K562 (cell line): ENCODE results near the gene PPP1R1C. TPM values are rescaled to one million over a fixed set of nuclear protein-coding genes. Genes with fewer than 3 reads are reported as not detected.

Source experiments
- ATAC-seq: fragments of 200-7000 bp; cut with Tn5 transposase; 3 replicates; pipeline ENCODE4 v1.9.1; 2020; ENCODE audit warnings: moderate library complexity
- BruUV-seq: library from RNA; stranded (reverse); fragments of 400-500 nt; replicated peaks from 2 replicates; lab custom pipeline; 2021; lab: Mats Ljungman, UMichigan
- CTCF ChIA-PET: fragments of 300-600 bp; formaldehyde crosslinking; extraction: SDS; loops from one replicate; lab custom pipeline; 2021; ENCODE audit warnings: low intra/inter-chr PET ratio; lab: Yijun Ruan, JAX
- POLR2A ChIA-PET: fragments of 300-600, 350-650 bp; sonication (Branson Sonifier 250); formaldehyde crosslinking; extraction: SDS; loops from one replicate; lab custom pipeline; 2021; ENCODE audit warnings: antibody characterized with exemption, inconsistent platforms; lab: Yijun Ruan, JAX
- DNase-seq, 4 experiments: peaks; one replicate each; pipeline versions ENCODE4 v3.0.0 to v3.0.0-alpha.2; 2011 to 2018; ENCODE audit warnings: low spot score in 3 of 4, mixed read lengths in 3 of 4; ENCODE audit errors: extremely low read depth in 1 of 4
- FAIRE-seq: peaks from 2 replicates; lab custom pipeline; 2011; peaks lifted over from hg19 to GRCh38; lab: Jason Lieb, UNC
- H2AFZ ChIP-seq: 2 replicates; pipeline ENCODE4 v1.6.0; 2011; ENCODE audit warnings: low read depth, low read length, control low read depth, inconsistent platforms
- H3K27ac ChIP-seq: fragments of 200-600 bp; 3 replicates; pipeline ENCODE4 v1.8.0; 2011; ENCODE audit warnings: low read depth, mild to moderate bottlenecking, control low read depth, inconsistent platforms, low read length, moderate library complexity, mixed read lengths; ENCODE audit errors: extremely low read depth
- H3K27me3 ChIP-seq, 2 experiments: fragments of 300-600 bp in 1 of 2; 2 replicates in 1 of 2; 3 replicates in 1 of 2; pipeline versions ENCODE4 v1.6.0 to v1.8.0; 2011; ENCODE audit warnings: inconsistent platforms in 2 of 2, low read length in 2 of 2, mild to moderate bottlenecking in 1 of 2, mixed read lengths in 1 of 2, moderate library complexity in 1 of 2; ENCODE audit not compliant: control insufficient read depth in 2 of 2, insufficient read depth in 2 of 2
- H3K36me3 ChIP-seq: fragments of 300-600 bp; 3 replicates; pipeline ENCODE4 v1.8.0; 2011; ENCODE audit warnings: mild to moderate bottlenecking, low read length, inconsistent platforms; ENCODE audit not compliant: control insufficient read depth, insufficient read depth
- H3K4me1 ChIP-seq, 2 experiments: fragments of 200-600 bp in 1 of 2; replicated peaks in 1 of 2; 2 replicates in 1 of 2; 3 replicates in 1 of 2; pipeline versions ENCODE4 v1.5.1 to v1.8.0; 2011; ENCODE audit warnings: inconsistent platforms in 2 of 2, low read length in 2 of 2, mild to moderate bottlenecking in 1 of 2, mixed read lengths in 1 of 2, moderate library complexity in 1 of 2; ENCODE audit not compliant: control insufficient read depth in 2 of 2, insufficient read depth in 2 of 2
- H3K4me2 ChIP-seq: 2 replicates; pipeline ENCODE4 v1.6.1; 2011; ENCODE audit warnings: low read length, control low read depth, inconsistent platforms, mixed read lengths; ENCODE audit not compliant: insufficient read depth
- H3K4me3 ChIP-seq: fragments of 200-600 bp; sonication (generic), shearing (Covaris generic); 2 replicates; pipeline ENCODE4 v1.5.1; 2016; ENCODE audit warnings: control low read depth, inconsistent platforms
- H3K79me2 ChIP-seq: fragments of 200-600 bp; 3 replicates; pipeline ENCODE4 v1.8.0; 2011; ENCODE audit warnings: low read length, inconsistent platforms; ENCODE audit not compliant: control insufficient read depth, insufficient read depth
- H3K9ac ChIP-seq, 2 experiments: 2 replicates each; pipeline versions ENCODE4 v1.6.0 to v1.6.1; 2011; ENCODE audit warnings: low read depth in 2 of 2, low read length in 2 of 2, control low read depth in 1 of 2, inconsistent platforms in 1 of 2, mild to moderate bottlenecking in 1 of 2, mixed read lengths in 1 of 2; ENCODE audit not compliant: insufficient read depth in 1 of 2
- H3K9me1 ChIP-seq: one replicate; pipeline ENCODE4 v1.6.0; 2011; ENCODE audit warnings: inconsistent platforms, mild to moderate bottlenecking, low read length, moderate library complexity; ENCODE audit not compliant: control insufficient read depth, insufficient read depth
- H3K9me3 ChIP-seq: replicated peaks from 2 replicates; pipeline ENCODE4 v1.5.1; 2011; ENCODE audit warnings: low read depth, low read length, inconsistent platforms; ENCODE audit not compliant: control insufficient read depth, insufficient read depth
- H4K20me1 ChIP-seq: replicated peaks from 2 replicates; pipeline ENCODE4 v1.6.1; 2011; ENCODE audit warnings: low read length, inconsistent platforms, mixed read lengths; ENCODE audit not compliant: control insufficient read depth, insufficient read depth
- ASH1L ChIP-seq: fragments of 450-650 bp; IDR thresholded peaks from 2 replicates; pipeline ENCODE4 v1.6.1; 2018; ENCODE audit warnings: borderline replicate concordance, mild to moderate bottlenecking, low read depth; ENCODE audit not compliant: partially characterized antibody
- BCOR ChIP-seq: fragments of 450-650 bp; IDR thresholded peaks from 2 replicates; pipeline ENCODE4 v1.6.1; 2016
- DPF2 ChIP-seq: fragments of 450-650 bp; IDR thresholded peaks from 2 replicates; pipeline ENCODE4 v1.6.1; 2016
- KAT7 ChIP-seq: sonication (generic); formaldehyde crosslinking; IDR thresholded peaks from 2 replicates; pipeline ENCODE4 v1.8.0; 2022; ENCODE audit warnings: missing genetic modification reagents, mild to moderate bottlenecking, borderline replicate concordance
- NFIC ChIP-seq: fragments of 450-650 bp; IDR thresholded peaks from 2 replicates; pipeline ENCODE4 v1.6.1; 2017; ENCODE audit warnings: mild to moderate bottlenecking, inconsistent platforms
- NR1H2 ChIP-seq: sonication (generic); formaldehyde crosslinking; IDR thresholded peaks from 2 replicates; pipeline ENCODE4 v1.4.0; 2020; ENCODE audit warnings: mild to moderate bottlenecking, missing genetic modification reagents
- RBFOX2 ChIP-seq: fragments of 200-400 bp; formaldehyde crosslinking; IDR thresholded peaks from 2 replicates; pipeline ENCODE4 v1.6.1; 2017; ENCODE audit warnings: low read depth, mild to moderate bottlenecking, low read length, moderate library complexity
- ZNF175 ChIP-seq: fragments of 200-800 bp; sonication (Bioruptor generic); IDR thresholded peaks from 2 replicates; pipeline ENCODE4 v1.6.1; 2016; ENCODE audit warnings: low read depth, mild to moderate bottlenecking, missing genetic modification characterization, missing compliant biosample characterization
- ZNF668 ChIP-seq: fragments of 250-450 bp; sonication (Bioruptor Pico); IDR thresholded peaks from 2 replicates; pipeline ENCODE4 v1.8.0; 2022; ENCODE audit warnings: mild to moderate bottlenecking, inconsistent platforms
- WGBS: fragments of 100-300 bp; shearing (Covaris generic); methylation state at CpG from one replicate; pipeline ENCODE4 v1.1.6; 2016; ENCODE audit warnings: low coverage, mixed read lengths; ENCODE audit not compliant: insufficient coverage; ENCODE audit errors: missing lambda C conversion rate; 5-methylcytosine and 5-hydroxymethylcytosine counted together
- in situ Hi-C: fragments of 300-500 bp; cut with MboI; formaldehyde crosslinking; loops from 4 replicates; pipeline ENCODE4 v1.15.0; 2018; ENCODE audit warnings: inconsistent platforms, mixed read lengths
- intact Hi-C: fragments of 100-400 bp; cut with micrococcal nuclease; formaldehyde crosslinking; loops from 2 replicates; pipeline ENCODE4 v1.14.2; 2022
- polyA plus RNA-seq, 8 experiments: library from polyadenylated mRNA; depleted of rRNA in 4 of 8; stranded (reverse) in 5 of 8; unstranded in 3 of 8; fragments of >200 nt; fragmentation: Nextera tagmentation in 2 of 8; fragmentation: Illumina TruSeq in 1 of 8; extraction: Ambion mirVana in 2 of 8; extraction: Trizol in 1 of 8; gene quantifications; 2 replicates each; pipeline versions ENCODE4 v1.2.1 to v1.2.3, GENCODE V29; 2011 to 2014; ENCODE audit warnings: inconsistent platforms in 1 of 8, missing spikeins in 1 of 8
- total RNA-seq, 7 experiments: library from RNA; depleted of rRNA in 6 of 7; stranded (reverse); fragments of >200 nt in 6 of 7; fragmentation: Illumina TruSeq in 2 of 7; extraction: Trizol in 2 of 7; gene quantifications; 2 replicates each; pipeline versions ENCODE4 v1.2.1 to v1.2.3, GENCODE V29; 2011 to 2021; ENCODE audit warnings: low replicate concordance in 1 of 7
- TF ChIP-seq, protein P1 (sequence below): fragments of 250-450 bp; sonication (Bioruptor Pico); IDR thresholded peaks from 2 replicates; pipeline ENCODE4 v1.8.0; 2022; ENCODE audit warnings: inconsistent platforms

The PPP1R1C gene
- total and polyA plus RNA-seq, 9 of the 15 experiments (the other 6 are each of a cell fraction or from before 2014, with no cell fraction given): 0.09 to 0.64 (median 0.40) TPM; not detected in 2

DNA sequence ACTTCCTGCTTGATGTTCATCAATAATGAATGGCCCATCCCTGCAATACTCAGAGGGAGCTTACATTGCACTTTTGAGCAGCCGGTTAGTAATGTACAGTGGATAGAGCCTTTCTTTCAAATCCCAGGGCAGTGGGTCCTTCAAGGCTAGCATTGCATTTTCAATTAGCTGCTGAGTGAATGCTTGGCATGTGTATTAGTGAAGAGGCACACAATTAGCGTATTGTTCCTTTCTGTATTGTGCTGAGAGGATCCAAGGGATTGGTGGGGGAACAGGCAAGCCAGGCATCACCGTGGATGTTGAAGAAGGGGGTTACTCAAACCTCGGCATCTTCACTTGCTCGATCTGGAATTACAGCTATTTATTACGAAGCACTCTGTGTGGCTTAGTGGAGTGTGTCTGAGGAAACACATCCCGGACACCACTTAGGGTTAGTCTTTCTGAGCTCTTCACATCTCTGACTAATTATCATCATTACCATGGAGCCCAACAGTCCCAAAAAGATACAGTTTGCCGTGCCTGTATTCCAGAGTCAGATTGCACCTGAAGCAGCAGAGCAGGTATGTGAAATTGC lies at the start of gene PPP1R1C (continued):
- no peak for TF ChIP-seq ZNF175 (CRISPR knock-in tag)
- TF ChIP-seq, all 486 proteins: peak for 0

DNA sequence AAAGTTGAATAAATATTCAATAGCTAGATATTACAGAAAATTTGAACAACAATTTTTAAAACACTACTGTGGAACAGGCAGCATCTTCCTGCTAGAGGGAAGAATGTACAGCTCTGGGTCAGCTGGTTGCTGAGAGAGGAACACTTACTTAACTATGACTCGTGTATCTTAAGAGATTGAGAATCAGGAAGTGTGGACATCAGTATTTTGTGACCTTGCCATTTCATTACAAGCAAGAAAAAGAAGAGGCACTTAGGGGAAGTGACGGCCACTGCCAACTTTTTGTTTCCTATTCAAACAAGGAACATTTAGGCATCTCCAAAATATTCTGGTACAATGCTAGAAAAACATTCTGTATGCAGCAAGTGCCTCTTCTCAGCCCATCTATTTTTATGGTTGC lies 48.2 kb upstream of the PPP1R1C start:
- no peak for FAIRE-seq
- no TSS peak for BruUV-seq
- Histone ChIP-seq H3K9me1 (no peaks in the 10 kb centered on the region), H4K20me1 (no peaks in the 10 kb centered on the region), H3K4me3 (no peak overlapping the region), H3K9me3 (no peaks in the 10 kb centered on the region), H3K79me2 (no peaks in the 10 kb centered on the region), H3K4me2 (no peak overlapping the region), H3K27me3 (peaks cover 0 to 7% of the 10 kb centered on the region in 2 experiments; a peak in 2 of 5 replicates), H3K27ac (no peak overlapping the region), H3K4me1 (no peaks in the 10 kb centered on the region), H3K36me3 (no peaks in the 10 kb centered on the region), H2AFZ (no peak overlapping the region), H3K9ac (no peak overlapping the region)
- DNase-seq: no peak
- in situ Hi-C loops: no loop called here
- ChIA-PET POLR2A (interaction anchor here (0.6 kb wide), 1 partner anchor 238 kb away, joined by 3 read pairs; no protein-coding TSS in a partner anchor), CTCF (no interaction called here)
- intact Hi-C loops: no loop called here
- no peak for ATAC-seq
- WGBS: 0% methylated on average over 2 of the region's 2 CpGs
- TF ChIP-seq RBFOX2: no peak
- TF ChIP-seq NR1H2 (CRISPR knock-in tag): no peak
- no peak for TF ChIP-seq BCOR
- TF ChIP-seq DPF2: no peak
- TF ChIP-seq, protein P1, sequence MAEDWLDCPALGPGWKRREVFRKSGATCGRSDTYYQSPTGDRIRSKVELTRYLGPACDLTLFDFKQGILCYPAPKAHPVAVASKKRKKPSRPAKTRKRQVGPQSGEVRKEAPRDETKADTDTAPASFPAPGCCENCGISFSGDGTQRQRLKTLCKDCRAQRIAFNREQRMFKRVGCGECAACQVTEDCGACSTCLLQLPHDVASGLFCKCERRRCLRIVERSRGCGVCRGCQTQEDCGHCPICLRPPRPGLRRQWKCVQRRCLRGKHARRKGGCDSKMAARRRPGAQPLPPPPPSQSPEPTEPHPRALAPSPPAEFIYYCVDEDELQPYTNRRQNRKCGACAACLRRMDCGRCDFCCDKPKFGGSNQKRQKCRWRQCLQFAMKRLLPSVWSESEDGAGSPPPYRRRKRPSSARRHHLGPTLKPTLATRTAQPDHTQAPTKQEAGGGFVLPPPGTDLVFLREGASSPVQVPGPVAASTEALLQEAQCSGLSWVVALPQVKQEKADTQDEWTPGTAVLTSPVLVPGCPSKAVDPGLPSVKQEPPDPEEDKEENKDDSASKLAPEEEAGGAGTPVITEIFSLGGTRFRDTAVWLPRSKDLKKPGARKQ (CRISPR knock-in tag): no peak
- TF ChIP-seq KAT7 (CRISPR knock-in tag): no peak
- no peak for TF ChIP-seq NFIC
- TF ChIP-seq ASH1L: no peak
- no peak for TF ChIP-seq ZNF668 (CRISPR knock-in tag)
